Stimulated activated naive B cell treated with anti-CD40 and anti-IgM and Interleukin-4, amounts not matched to agents 10 μg/mL and 1 μg/mL and 100 μg/mL, for 72 hours (primary cell): ENCODE results near the gene THOC7.
A peak's percentile ranks its signal among the peaks of the same experiment; 100 is the strongest.

ENCODE experiments used
- ATAC-seq, 2 donors: fragments of 150-1000 bp; cut with Tn5 transposase; replicated peaks; 2 replicates each; pipeline ENCODE4 v1.10.0; 2021; ENCODE audit warnings: moderate library complexity in 1 of 2
- DNase-seq: peaks from one replicate; pipeline ENCODE4 v3.0.0; 2021
- H3K27ac Mint-ChIP-seq: one replicate; pipeline ENCODE4 v1.8.0; 2022; ENCODE audit warnings: mild to moderate bottlenecking, mixed read lengths
- H3K27me3 Mint-ChIP-seq, 2 donors: one replicate each; pipeline ENCODE4 v1.8.0; 2022; ENCODE audit warnings: mixed read lengths in 2 of 2
- H3K36me3 Mint-ChIP-seq, 2 donors: one replicate each; pipeline ENCODE4 v1.8.0; 2022; ENCODE audit warnings: mixed read lengths in 2 of 2, mild to moderate bottlenecking in 1 of 2
- H3K4me1 Mint-ChIP-seq, 2 donors: one replicate each; pipeline ENCODE4 v1.8.0; 2022; ENCODE audit warnings: mixed read lengths in 2 of 2, mild to moderate bottlenecking in 1 of 2
- H3K4me3 Mint-ChIP-seq, 2 donors: one replicate each; pipeline ENCODE4 v1.8.0; 2022; ENCODE audit warnings: mild to moderate bottlenecking in 2 of 2, mixed read lengths in 2 of 2, moderate library complexity in 1 of 2
- H3K9me3 Mint-ChIP-seq, 2 donors: one replicate each; pipeline ENCODE4 v1.8.0; 2022; ENCODE audit warnings: mixed read lengths in 2 of 2, mild to moderate bottlenecking in 1 of 2

Gene THOC7

DNA sequence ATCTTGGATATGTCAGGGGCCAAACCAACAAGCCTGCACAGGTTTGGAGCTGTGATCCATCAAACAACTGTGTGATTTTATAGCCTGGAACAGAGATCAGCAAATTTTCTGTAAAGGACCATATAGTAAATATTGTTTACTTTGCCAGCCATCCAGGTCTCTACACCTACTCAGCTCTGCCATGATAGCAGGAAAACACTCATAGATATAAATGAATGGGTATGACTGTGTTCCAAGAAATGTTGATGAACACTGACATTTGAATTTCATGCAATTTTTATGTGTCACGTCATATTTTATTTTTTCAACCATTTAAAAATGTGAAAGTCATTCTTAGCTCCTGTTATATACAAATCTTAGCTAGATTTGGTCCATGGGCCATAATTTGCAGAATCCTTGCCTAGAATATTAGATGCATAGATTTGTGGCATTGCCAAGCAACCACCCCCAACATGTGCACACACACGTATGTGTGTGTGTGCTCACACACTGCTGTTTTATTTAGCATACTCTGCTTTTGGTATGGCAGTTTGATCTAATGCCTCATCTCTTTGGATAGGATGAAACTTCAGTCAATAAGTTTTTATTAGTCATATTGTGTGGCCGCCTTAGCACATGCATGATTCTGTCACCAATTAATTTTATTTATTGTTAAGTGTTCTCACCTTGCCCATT is 6.5 kb upstream of the THOC7 start:
- DNase-seq, result no peak
- Mint-ChIP-seq H3K4me3 (no peak overlapping the region), H3K36me3 (peaks cover 13% of the 10 kb centered on the region in 2 donors), H3K4me1 (peaks cover 24 to 44% of the 10 kb centered on the region in 2 donors), H3K27ac (no peak overlapping the region), H3K27me3 (no peaks in the 10 kb centered on the region), H3K9me3 (no peaks in the 10 kb centered on the region)
- no peak for ATAC-seq

DNA sequence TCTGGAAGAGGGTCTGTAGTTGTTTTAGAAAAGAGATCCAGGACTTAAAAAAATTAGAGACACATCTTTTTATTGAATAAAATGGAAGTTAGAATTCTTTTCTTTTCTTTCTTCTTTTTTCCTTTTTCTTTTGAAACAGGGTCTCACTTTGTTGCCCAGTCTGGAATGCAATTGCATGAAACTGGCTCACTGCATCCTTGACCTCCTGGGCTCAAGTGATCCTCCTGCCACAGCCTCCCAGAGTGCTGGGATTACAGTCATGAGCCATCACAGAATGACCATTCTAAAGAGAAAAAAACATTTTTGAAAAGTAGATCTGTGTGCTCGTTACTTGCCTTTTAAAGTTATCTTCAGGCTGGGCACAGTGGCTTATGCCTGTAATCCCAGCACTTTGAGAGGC is 3.6 kb upstream of the THOC7 start:
- H3K27me3 Mint-ChIP-seq, result no peaks in the 10 kb centered on the region
- no peak for ATAC-seq
- no peaks in the 10 kb centered on the region for H3K9me3 Mint-ChIP-seq
- DNase-seq, result no peak
- no peak overlapping the region for H3K4me3 Mint-ChIP-seq
- no peak overlapping the region for H3K27ac Mint-ChIP-seq
- peaks cover 6 to 26% of the 10 kb centered on the region in 2 donors for H3K36me3 Mint-ChIP-seq
- H3K4me1 Mint-ChIP-seq, result peaks cover 27 to 43% of the 10 kb centered on the region in 2 donors

DNA sequence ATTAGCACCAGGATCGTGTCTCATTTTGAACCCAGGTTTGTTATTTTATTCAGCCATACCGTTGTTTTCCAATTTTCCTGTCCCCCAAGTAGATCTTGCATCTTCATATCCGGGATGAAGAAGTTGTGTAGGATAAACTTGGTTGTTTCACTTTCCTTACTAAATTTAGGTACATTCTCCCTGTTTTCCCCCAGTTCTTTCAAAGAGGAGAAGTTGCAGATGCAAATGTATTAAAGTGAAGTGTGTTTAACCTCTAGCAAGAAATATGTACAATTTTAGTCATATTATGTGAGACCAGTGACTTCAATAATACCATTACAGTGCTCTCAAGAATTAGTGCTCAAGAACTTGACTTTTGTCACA is 1.3 kb upstream of the THOC7 start:
- Mint-ChIP-seq H3K4me3 (peak overlapping the region; percentile 90 to 94), H3K27ac (peak overlapping the region; percentile 95), H3K4me1 (peaks cover 30 to 56% of the 10 kb centered on the region in 2 donors), H3K9me3 (no peaks in the 10 kb centered on the region), H3K27me3 (no peaks in the 10 kb centered on the region), H3K36me3 (peaks cover 4 to 23% of the 10 kb centered on the region in 2 donors)
- ATAC-seq (no peak), DNase-seq (no peak)

DNA sequence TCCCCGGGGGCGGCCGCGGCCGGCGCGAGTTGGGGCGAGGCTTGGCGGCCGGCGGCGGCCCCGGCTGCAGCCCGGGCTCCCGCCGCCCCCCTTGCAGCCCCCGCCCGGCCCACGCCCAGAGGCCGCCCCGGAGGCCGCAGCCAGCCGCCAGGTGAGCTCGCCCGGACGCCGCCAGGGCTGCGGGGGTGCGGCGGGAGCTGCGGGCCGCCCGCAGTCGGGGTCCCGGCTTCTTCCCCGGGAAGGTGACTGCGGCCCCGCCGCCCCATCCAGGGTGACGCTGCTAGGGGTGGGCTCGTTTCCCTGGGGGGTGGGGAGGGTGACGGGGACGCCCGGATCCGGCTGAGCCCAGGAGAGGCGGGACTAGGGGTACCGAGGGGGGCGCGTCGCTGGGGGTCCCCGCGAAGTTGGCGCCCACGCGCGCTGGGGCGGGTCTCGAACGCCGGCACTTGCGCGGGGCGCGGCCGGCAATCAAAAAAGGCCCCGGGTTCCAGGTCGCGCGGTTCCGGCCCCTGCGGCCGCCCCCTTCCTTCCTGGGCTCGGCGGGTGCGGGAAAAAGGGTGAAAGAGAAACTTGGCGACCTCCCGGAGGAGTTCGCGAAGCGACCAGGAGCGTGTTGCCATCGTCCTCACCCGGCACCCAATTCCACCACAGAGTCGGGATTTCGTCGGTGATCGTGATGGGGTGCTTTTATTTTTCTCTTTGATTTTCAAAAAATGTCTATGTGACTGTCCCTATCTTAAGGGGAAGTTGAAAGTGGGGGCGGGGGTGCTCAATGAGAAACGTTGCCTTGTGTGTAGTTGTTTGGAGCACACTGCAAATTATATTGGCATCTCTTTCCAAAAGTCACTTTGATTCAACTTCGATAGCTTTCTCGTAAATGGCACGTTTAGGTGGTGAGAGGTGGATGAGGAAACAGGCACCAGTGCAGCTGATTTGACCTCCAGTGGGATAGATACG is 681 bp upstream of the THOC7 start:
- Mint-ChIP-seq H3K4me1 (peaks cover 31 to 56% of the 10 kb centered on the region in 2 donors), H3K4me3 (peak overlapping the region; percentile 90 to 94), H3K27ac (peak overlapping the region; percentile 95), H3K9me3 (no peaks in the 10 kb centered on the region), H3K36me3 (peaks cover 4 to 24% of the 10 kb centered on the region in 2 donors), H3K27me3 (no peaks in the 10 kb centered on the region)
- DNase-seq (peak; percentile 38), ATAC-seq (peak; percentile 59 to 70)

DNA sequence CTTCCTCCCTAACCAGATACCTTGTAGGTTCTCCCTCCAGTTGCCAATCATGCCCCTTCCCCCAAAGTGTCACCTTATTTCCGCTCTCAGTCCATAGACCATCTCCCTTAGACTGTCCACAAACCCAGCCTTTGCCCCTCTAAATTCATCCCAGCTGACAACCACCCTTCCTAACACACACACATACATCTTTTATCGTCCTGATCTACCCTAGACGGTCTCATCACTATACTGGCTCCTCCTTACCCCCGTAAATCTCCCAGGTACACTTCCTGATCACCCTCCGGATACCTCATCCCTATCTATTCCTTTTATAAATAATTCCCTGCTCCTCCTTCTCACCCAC is 828 bp downstream of the THOC7 start:
- DNase-seq (no peak), ATAC-seq (no peak)
- Mint-ChIP-seq H3K9me3 (no peaks in the 10 kb centered on the region), H3K27me3 (no peaks in the 10 kb centered on the region), H3K27ac (peak overlapping the region; percentile 100), H3K4me1 (peaks cover 32 to 54% of the 10 kb centered on the region in 2 donors), H3K36me3 (peaks cover 4 to 28% of the 10 kb centered on the region in 2 donors), H3K4me3 (peak overlapping the region; percentile 99)

DNA sequence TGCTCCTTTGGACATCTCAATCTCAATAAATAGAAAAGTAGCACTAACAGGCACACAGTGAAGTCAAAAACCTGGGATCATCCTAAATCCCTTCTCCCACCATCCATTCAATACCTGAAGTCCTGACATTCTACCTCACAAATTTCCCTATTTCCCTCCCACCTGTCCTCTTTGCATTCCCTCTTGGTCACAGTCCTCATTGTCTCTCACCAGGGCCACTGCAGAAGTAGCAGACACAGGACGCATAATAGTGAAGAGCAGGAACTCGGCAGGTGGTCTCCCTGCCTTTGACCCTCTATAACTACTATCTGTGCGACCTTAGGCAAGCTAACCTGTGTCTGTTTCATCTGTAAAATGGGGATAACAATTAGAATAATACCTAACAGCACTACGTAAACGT is 2.3 kb downstream of the THOC7 start:
- Mint-ChIP-seq H3K4me1 (peaks cover 30 to 50% of the 10 kb centered on the region in 2 donors), H3K4me3 (no peak overlapping the region), H3K9me3 (no peaks in the 10 kb centered on the region), H3K27me3 (no peaks in the 10 kb centered on the region), H3K36me3 (peaks cover 2 to 21% of the 10 kb centered on the region in 2 donors), H3K27ac (no peak overlapping the region)
- no peak for DNase-seq
- no peak for ATAC-seq

DNA sequence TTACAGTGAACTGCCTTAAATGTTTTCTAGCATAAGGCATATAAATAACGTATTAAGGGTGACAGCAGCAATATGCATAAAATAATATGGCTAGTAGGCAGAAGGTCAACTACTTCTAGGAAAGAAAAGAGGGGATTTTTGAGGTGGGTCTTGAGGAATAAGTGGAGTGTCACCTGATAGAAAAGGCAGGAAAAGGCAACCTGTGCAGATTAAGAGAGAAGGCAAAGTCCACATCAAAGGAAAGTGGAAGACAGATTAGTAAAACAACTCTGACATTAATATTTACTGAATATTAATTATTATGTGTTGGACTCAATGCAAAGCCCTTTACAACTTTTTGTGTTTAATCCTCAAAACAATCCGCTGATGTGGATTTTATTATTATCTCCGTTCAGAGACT is 2.8 kb downstream of the THOC7 start:
- no peaks in the 10 kb centered on the region for H3K9me3 Mint-ChIP-seq
- H3K4me3 Mint-ChIP-seq, result no peak overlapping the region
- H3K27ac Mint-ChIP-seq, result no peak overlapping the region
- H3K36me3 Mint-ChIP-seq, result peaks cover 2 to 21% of the 10 kb centered on the region in 2 donors
- no peaks in the 10 kb centered on the region for H3K27me3 Mint-ChIP-seq
- H3K4me1 Mint-ChIP-seq, result peaks cover 30 to 49% of the 10 kb centered on the region in 2 donors
- DNase-seq (no peak), ATAC-seq (no peak)

DNA sequence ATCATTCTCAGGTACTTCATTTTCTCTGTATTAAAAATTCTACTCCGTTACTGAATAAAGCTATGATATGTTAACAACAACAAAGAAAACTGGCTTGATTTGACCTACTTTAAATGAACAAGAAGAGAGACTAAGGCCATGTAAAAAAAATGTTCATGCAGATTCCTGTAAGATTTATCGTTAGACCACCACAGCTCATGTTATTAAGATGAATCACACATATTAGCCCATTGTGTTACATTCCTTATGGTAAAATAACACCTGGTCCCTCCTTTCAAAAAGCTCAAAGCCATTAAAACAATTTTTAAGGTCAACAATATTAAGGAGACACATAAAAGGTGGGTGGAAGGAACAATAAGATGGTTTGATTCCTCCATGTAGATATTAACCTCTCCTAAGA is 6.3 kb downstream of the THOC7 start:
- H3K27ac Mint-ChIP-seq, result no peak overlapping the region
- no peak overlapping the region for H3K4me3 Mint-ChIP-seq
- H3K4me1 Mint-ChIP-seq, result peaks cover 18 to 34% of the 10 kb centered on the region in 2 donors
- ATAC-seq, result no peak
- H3K27me3 Mint-ChIP-seq, result no peaks in the 10 kb centered on the region
- no peaks in the 10 kb centered on the region for H3K9me3 Mint-ChIP-seq
- peaks cover 7 to 10% of the 10 kb centered on the region in 2 donors for H3K36me3 Mint-ChIP-seq
- no peak for DNase-seq

DNA sequence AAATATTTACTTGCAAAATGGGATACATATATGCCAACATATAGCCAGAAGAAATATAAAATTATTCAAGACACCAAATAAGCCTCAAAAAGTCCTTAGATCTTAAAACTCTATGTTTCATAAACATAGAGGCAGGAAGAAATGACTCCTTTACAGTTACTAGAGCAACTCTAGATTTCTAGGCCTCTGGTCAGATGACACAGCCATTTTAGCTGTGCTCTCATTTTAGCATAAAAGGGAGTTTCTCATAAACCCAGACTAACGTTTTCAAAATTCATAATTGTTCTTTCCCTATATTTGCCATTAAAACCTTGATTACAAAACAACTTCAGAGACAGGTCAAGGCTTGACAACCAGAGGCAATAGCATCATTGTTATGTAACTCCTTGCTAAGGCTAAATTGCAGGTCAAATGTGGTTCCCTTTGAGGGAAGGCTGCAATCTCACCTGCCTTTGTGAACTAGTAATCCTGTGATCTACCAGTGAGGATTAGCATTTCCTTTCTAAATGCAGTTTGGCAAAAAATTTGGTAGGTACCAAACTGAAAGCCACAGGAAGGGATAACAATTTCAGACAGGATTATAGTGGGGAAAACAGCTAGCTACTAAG is 8.2 kb downstream of the THOC7 start:
- DNase-seq (no peak), ATAC-seq (no peak)
- Mint-ChIP-seq H3K27me3 (no peaks in the 10 kb centered on the region), H3K36me3 (peaks cover 11 to 18% of the 10 kb centered on the region in 2 donors), H3K9me3 (no peaks in the 10 kb centered on the region), H3K27ac (no peak overlapping the region), H3K4me1 (peaks cover 8 to 21% of the 10 kb centered on the region in 2 donors), H3K4me3 (no peak overlapping the region)

DNA sequence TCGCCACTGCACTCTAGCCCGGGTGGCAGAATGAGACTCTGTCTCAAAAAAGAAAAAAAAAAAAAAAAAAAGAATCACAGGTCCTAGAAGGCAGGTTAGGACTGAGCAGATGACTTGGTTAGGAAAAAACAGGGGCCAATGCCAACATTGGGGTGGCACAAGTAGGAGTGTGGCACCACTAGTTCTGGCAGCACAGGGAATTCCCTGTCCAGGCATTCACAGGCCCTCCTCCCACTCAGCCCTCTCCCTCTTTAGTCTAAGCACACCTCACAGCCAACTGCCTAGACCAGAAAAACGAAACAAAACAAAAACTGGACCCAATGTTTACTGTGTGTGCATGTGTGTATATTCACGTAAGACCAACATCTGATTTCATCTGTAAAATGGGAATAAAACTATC is 10.5 kb downstream of the THOC7 start:
- H3K4me3 Mint-ChIP-seq, result no peak overlapping the region
- H3K9me3 Mint-ChIP-seq, result no peaks in the 10 kb centered on the region
- H3K27me3 Mint-ChIP-seq, result no peaks in the 10 kb centered on the region
- DNase-seq (no peak), ATAC-seq (no peak)
- H3K27ac Mint-ChIP-seq, result no peak overlapping the region
- peaks cover 11 to 13% of the 10 kb centered on the region in 2 donors for H3K36me3 Mint-ChIP-seq
- peaks cover 2 to 9% of the 10 kb centered on the region in 2 donors for H3K4me1 Mint-ChIP-seq

DNA sequence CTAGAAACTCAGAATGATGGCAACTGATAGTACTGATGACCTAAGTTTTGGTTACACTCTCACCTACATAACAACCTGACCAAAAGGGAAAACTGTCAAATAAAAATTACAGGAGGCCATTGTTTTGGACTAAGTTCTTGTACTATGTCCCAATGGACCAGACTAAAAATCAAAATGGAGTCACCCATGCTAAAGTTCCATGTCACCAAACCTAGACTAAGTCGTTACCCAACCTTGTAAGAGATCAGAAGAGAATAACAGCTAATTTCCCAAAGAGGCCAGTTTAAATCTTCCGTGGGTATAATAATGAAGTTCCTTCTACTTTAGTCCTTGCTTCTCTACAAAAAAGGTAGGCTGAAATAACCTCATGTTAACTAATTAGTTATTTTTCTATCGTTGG is 12.3 kb downstream of the THOC7 start:
- Mint-ChIP-seq H3K4me3 (no peak overlapping the region), H3K27ac (no peak overlapping the region)
- ATAC-seq, result no peak

DNA sequence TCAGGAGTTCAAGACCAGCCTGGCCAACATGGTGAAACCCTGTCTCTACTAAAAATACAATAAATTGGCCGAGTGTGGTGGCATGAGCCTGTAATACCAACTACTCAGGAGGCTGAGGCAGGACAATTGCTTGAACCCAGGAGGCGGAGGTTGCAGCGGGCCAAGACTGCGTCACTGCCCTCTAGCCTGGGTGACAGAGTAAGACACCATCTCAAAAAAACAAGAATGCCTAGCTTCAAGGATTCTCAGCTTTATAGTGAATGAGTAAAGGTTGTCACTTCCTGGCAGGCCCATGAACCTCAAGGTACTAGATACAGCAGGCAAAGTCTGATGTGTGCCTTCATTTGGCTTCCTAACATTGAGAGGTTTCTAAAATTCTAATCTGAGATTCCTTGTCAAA is 14.4 kb downstream of the THOC7 start:
- peaks cover 7 to 17% of the 10 kb centered on the region in 2 donors for H3K36me3 Mint-ChIP-seq
- no peak overlapping the region for H3K4me3 Mint-ChIP-seq
- H3K27me3 Mint-ChIP-seq, result no peaks in the 10 kb centered on the region
- H3K9me3 Mint-ChIP-seq, result no peaks in the 10 kb centered on the region
- peaks cover 5 to 21% of the 10 kb centered on the region in 2 donors for H3K4me1 Mint-ChIP-seq
- no peak overlapping the region for H3K27ac Mint-ChIP-seq
- DNase-seq (no peak), ATAC-seq (no peak)

More for the DNA sequence above, 12.3 kb downstream of the THOC7 start:
- DNase-seq, result no peak
- peaks cover 9 to 13% of the 10 kb centered on the region in 2 donors for H3K36me3 Mint-ChIP-seq
- H3K9me3 Mint-ChIP-seq, result no peaks in the 10 kb centered on the region
- no peaks in the 10 kb centered on the region for H3K27me3 Mint-ChIP-seq
- peaks cover 4 to 14% of the 10 kb centered on the region in 2 donors for H3K4me1 Mint-ChIP-seq

DNA sequence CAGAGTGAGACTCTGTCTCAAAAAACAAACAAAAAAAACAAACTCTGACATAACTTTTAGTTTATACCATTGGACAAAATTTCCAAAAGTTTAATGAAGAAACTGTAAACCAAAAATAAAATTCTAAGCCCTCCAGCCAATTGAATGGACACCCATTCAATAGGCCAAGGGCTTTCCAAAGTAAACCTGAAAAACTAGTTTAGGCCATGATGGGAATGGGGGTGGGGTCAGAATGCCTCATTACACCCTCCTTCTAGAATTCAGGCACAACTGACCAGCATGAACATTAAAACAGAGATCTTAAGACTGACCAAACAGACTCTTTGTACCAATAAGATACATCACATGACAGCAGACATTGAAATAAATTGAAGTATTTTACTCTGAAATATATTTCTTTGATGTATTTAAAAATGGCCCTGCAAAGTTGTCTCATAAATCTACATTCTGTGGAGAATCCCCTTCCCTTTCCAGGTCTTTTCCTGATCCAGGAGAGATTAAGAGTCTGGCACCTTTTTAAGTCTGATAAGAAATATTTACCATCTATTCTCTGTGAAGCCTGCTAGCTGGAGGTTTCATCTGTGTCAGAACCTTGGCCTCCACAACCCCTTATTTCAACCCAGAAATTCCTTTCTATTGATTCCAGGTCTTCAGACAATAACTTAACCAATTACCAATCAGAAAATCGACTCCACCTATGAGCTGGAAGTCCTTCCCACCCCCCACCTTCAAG is 15.7 kb downstream of the THOC7 start:
- no peak for DNase-seq
- H3K9me3 Mint-ChIP-seq, result no peaks in the 10 kb centered on the region
- peaks cover 7 to 25% of the 10 kb centered on the region in 2 donors for H3K36me3 Mint-ChIP-seq
- no peak overlapping the region for H3K27ac Mint-ChIP-seq
- no peak overlapping the region for H3K4me3 Mint-ChIP-seq
- ATAC-seq, result no peak
- H3K4me1 Mint-ChIP-seq, result peaks cover 7 to 23% of the 10 kb centered on the region in 2 donors
- no peaks in the 10 kb centered on the region for H3K27me3 Mint-ChIP-seq

DNA sequence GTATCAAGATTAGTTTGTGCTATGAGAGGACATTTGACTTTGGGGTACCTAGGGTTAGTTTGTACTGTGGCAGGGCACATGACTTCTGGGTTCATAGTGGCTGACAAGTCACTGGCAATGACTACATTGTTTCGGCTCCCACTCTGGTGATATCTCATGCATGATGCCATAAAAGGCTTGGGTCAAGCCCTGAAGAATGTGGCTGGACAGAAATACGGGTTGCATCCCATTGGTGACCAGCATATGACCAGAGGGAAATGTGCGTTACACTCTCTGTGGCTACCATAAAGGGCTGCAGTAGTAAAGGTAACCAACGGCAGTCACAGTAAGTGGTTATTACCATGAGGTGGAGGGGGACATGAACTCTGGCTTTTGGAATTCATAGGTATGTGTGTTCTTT is 18.4 kb downstream of the THOC7 start:
- ATAC-seq (no peak), DNase-seq (no peak)
- H3K4me1 Mint-ChIP-seq, result peaks cover 6 to 15% of the 10 kb centered on the region in 2 donors
- H3K36me3 Mint-ChIP-seq, result peaks cover under 1 to 26% of the 10 kb centered on the region in 2 donors
- no peak overlapping the region for H3K4me3 Mint-ChIP-seq
- no peaks in the 10 kb centered on the region for H3K9me3 Mint-ChIP-seq
- H3K27ac Mint-ChIP-seq, result no peak overlapping the region
- H3K27me3 Mint-ChIP-seq, result no peaks in the 10 kb centered on the region
